GM23338 (cell line): ENCODE data around the gene WEE2.

Experiments
- EZH2 ChIP-seq: fragments of 200-600 bp; sonication (generic); IDR thresholded peaks from one replicate; pipeline ENCODE4 v1.8.0; 2017; ENCODE audit warnings: antibody characterized with exemption, mild to moderate bottlenecking, low read depth; ENCODE audit not compliant: unreplicated experiment
- POLR2AphosphoS5 ChIP-seq: IDR thresholded peaks from 2 replicates; pipeline ENCODE4 v1.6.1; 2016; ENCODE audit warnings: antibody characterized with exemption, low read depth
- TF ChIP-seq, protein P1 (sequence below), 2 experiments: fragments of 200-600 bp in 1 of 2; sonication (generic) in 1 of 2; conservative IDR thresholded peaks; 2 replicates each; pipeline versions ENCODE4 v1.5.1 to v1.6.1; 2016 to 2017; ENCODE audit warnings: antibody characterized with exemption in 2 of 2, low read depth in 2 of 2, mild to moderate bottlenecking in 2 of 2, moderate library complexity in 1 of 2

- TF ChIP-seq EZH2 (no peak), POLR2AphosphoS5 (no peak)
- TF ChIP-seq, protein P1, sequence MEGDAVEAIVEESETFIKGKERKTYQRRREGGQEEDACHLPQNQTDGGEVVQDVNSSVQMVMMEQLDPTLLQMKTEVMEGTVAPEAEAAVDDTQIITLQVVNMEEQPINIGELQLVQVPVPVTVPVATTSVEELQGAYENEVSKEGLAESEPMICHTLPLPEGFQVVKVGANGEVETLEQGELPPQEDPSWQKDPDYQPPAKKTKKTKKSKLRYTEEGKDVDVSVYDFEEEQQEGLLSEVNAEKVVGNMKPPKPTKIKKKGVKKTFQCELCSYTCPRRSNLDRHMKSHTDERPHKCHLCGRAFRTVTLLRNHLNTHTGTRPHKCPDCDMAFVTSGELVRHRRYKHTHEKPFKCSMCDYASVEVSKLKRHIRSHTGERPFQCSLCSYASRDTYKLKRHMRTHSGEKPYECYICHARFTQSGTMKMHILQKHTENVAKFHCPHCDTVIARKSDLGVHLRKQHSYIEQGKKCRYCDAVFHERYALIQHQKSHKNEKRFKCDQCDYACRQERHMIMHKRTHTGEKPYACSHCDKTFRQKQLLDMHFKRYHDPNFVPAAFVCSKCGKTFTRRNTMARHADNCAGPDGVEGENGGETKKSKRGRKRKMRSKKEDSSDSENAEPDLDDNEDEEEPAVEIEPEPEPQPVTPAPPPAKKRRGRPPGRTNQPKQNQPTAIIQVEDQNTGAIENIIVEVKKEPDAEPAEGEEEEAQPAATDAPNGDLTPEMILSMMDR (conservative IDR thresholded peaks at IDR 0.05; ENCODE audit: low read depth in 2 of 2): no peak
Observed at GRCh38 chr7:141708351-141708750, at the start of gene WEE2.
